HepG2 (cell line): ENCODE measurements around the gene PNMA3. TPM values are rescaled to one million over a fixed set of nuclear protein-coding genes. Genes with fewer than 3 reads are reported as not detected.

ENCODE experiments used
- FOXA1 ChIP-seq, 2 experiments: fragments of 450-650 bp in 1 of 2; sonication (generic) in 1 of 2; formaldehyde crosslinking in 1 of 2; IDR thresholded peaks; 2 replicates each; pipeline versions ENCODE4 v1.4.0 to v1.6.1; 2016 to 2020; ENCODE audit warnings: missing genetic modification reagents in 1 of 2
- FOXP4 ChIP-seq: sonication (generic); formaldehyde crosslinking; IDR thresholded peaks from 2 replicates; pipeline ENCODE4 v1.4.0; 2020; ENCODE audit warnings: missing genetic modification reagents
- HDAC2 ChIP-seq: sonication (generic); formaldehyde crosslinking; IDR thresholded peaks from 2 replicates; pipeline ENCODE4 v1.4.0; 2020; ENCODE audit warnings: missing genetic modification reagents
- IKZF5 ChIP-seq: IDR thresholded peaks from 2 replicates; pipeline ENCODE4 v1.6.1; 2018; ENCODE audit warnings: missing genetic modification reagents, mild to moderate bottlenecking, missing compliant biosample characterization
- MAFK ChIP-seq, 2 experiments: IDR thresholded peaks in 1 of 2; conservative IDR thresholded peaks in 1 of 2; 2 replicates each; pipeline ENCODE4 v1.6.1; 2011; ENCODE audit warnings: improper control_type of control experiment in 2 of 2, low read length in 2 of 2
- SOX6 ChIP-seq, 2 experiments: fragments of 450-650 bp in 1 of 2; sonication (generic) in 1 of 2; formaldehyde crosslinking in 1 of 2; IDR thresholded peaks; 2 replicates each; pipeline versions ENCODE4 v1.4.0 to v1.6.1; 2017 to 2020; ENCODE audit warnings: antibody characterized with exemption in 1 of 2, mild to moderate bottlenecking in 1 of 2, missing genetic modification reagents in 1 of 2
- TAF1 ChIP-seq: sonication (generic); formaldehyde crosslinking; IDR thresholded peaks from 2 replicates; pipeline ENCODE4 v1.4.0; 2020; ENCODE audit warnings: missing genetic modification reagents
- TFAP4 ChIP-seq: sonication (generic); IDR thresholded peaks from 2 replicates; pipeline ENCODE4 v1.6.1; 2016; ENCODE audit warnings: low read depth, borderline replicate concordance
- ZNF331 ChIP-seq: sonication (generic); formaldehyde crosslinking; IDR thresholded peaks from 2 replicates; pipeline ENCODE4 v1.4.0; 2020; ENCODE audit warnings: missing genetic modification reagents
- ZNF605 ChIP-seq: sonication (generic); formaldehyde crosslinking; IDR thresholded peaks from 2 replicates; pipeline ENCODE4 v1.8.0; 2022; ENCODE audit warnings: mild to moderate bottlenecking, missing genetic modification reagents
- ZNF644 ChIP-seq: IDR thresholded peaks from 2 replicates; pipeline ENCODE4 v1.6.1; 2016; ENCODE audit warnings: low read depth
- polyA plus RNA-seq, 8 experiments: library from polyadenylated mRNA; depleted of rRNA in 3 of 8; stranded (reverse) in 7 of 8; unstranded in 1 of 8; fragments of >200 nt; fragmentation: Illumina TruSeq in 4 of 8; extraction: Trizol in 4 of 8; gene quantifications; 2 replicates each; pipeline versions ENCODE4 v1.2.1 to v1.2.3, GENCODE V29; 2011 to 2016; ENCODE audit warnings: low read depth in 4 of 8, missing spikeins in 1 of 8, mixed read lengths in 1 of 8; ENCODE audit not compliant: insufficient read depth in 1 of 8
- total RNA-seq, 5 experiments: library from RNA; depleted of rRNA; stranded (reverse); fragments of >200 nt; fragmentation: Illumina TruSeq; extraction: Trizol; gene quantifications; 2 replicates each; pipeline ENCODE4 v1.2.3, GENCODE V29; 2016; ENCODE audit warnings: low read depth in 1 of 5
- TF ChIP-seq, protein P1 (sequence below): IDR thresholded peaks from 2 replicates; pipeline ENCODE4 v1.6.1; 2016; ENCODE audit warnings: missing compliant biosample characterization, missing genetic modification reagents, borderline replicate concordance
- TF ChIP-seq, protein P2 (sequence below): IDR thresholded peaks from 2 replicates; pipeline ENCODE4 v1.6.1; 2016; ENCODE audit warnings: missing compliant biosample characterization, missing genetic modification reagents, borderline replicate concordance
- TF ChIP-seq, protein P3 (sequence below): sonication (generic); formaldehyde crosslinking; IDR thresholded peaks from 2 replicates; pipeline ENCODE4 v1.4.0; 2020; ENCODE audit warnings: missing genetic modification reagents
- TF ChIP-seq, protein P4 (sequence below): IDR thresholded peaks from 2 replicates; pipeline ENCODE4 v1.4.0; 2020; ENCODE audit warnings: mild to moderate bottlenecking, missing genetic modification reagents

The PNMA3 gene
- total and polyA plus RNA-seq, 2 of the 13 experiments (the other 11 are each of a cell fraction or from before 2014, with no cell fraction given) = not detected

GRCh38 chrX:153063315-153063714, 7.0 kb downstream of the PNMA3 start (continued):
- TF ChIP-seq SOX6 (IDR thresholded peaks at IDR 0.05) = no peak
- TF ChIP-seq SOX6 (CRISPR knock-in tag; IDR thresholded peaks at IDR 0.05) = peak; percentile 68; the same call in 1 of the 2 replicates
- TF ChIP-seq, protein P1, sequence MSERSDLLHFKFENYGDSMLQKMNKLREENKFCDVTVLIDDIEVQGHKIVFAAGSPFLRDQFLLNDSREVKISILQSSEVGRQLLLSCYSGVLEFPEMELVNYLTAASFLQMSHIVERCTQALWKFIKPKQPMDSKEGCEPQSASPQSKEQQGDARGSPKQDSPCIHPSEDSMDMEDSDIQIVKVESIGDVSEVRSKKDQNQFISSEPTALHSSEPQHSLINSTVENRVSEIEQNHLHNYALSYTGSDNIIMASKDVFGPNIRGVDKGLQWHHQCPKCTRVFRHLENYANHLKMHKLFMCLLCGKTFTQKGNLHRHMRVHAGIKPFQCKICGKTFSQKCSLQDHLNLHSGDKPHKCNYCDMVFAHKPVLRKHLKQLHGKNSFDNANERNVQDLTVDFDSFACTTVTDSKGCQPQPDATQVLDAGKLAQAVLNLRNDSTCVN (CRISPR knock-in tag) = peak; percentile 90
- 0 out of 2 replicates have a peak, but pooled peaks have one; percentile 11 for TF ChIP-seq TFAP4
- TF ChIP-seq, protein P2, sequence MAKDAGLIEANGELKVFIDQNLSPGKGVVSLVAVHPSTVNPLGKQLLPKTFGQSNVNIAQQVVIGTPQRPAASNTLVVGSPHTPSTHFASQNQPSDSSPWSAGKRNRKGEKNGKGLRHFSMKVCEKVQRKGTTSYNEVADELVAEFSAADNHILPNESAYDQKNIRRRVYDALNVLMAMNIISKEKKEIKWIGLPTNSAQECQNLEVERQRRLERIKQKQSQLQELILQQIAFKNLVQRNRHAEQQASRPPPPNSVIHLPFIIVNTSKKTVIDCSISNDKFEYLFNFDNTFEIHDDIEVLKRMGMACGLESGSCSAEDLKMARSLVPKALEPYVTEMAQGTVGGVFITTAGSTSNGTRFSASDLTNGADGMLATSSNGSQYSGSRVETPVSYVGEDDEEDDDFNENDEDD = peak; percentile 52; the same call in 1 of the 2 replicates
- peak; percentile 52; the same call in 1 of the 2 replicates for TF ChIP-seq FOXP4 (CRISPR knock-in tag)
- TF ChIP-seq ZNF331 (CRISPR knock-in tag) = peak; percentile 47; the same call in 1 of the 2 replicates
- TF ChIP-seq, protein P3, sequence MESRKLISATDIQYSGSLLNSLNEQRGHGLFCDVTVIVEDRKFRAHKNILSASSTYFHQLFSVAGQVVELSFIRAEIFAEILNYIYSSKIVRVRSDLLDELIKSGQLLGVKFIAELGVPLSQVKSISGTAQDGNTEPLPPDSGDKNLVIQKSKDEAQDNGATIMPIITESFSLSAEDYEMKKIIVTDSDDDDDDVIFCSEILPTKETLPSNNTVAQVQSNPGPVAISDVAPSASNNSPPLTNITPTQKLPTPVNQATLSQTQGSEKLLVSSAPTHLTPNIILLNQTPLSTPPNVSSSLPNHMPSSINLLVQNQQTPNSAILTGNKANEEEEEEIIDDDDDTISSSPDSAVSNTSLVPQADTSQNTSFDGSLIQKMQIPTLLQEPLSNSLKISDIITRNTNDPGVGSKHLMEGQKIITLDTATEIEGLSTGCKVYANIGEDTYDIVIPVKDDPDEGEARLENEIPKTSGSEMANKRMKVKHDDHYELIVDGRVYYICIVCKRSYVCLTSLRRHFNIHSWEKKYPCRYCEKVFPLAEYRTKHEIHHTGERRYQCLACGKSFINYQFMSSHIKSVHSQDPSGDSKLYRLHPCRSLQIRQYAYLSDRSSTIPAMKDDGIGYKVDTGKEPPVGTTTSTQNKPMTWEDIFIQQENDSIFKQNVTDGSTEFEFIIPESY (CRISPR knock-in tag) = no peak
- TF ChIP-seq, protein P4, sequence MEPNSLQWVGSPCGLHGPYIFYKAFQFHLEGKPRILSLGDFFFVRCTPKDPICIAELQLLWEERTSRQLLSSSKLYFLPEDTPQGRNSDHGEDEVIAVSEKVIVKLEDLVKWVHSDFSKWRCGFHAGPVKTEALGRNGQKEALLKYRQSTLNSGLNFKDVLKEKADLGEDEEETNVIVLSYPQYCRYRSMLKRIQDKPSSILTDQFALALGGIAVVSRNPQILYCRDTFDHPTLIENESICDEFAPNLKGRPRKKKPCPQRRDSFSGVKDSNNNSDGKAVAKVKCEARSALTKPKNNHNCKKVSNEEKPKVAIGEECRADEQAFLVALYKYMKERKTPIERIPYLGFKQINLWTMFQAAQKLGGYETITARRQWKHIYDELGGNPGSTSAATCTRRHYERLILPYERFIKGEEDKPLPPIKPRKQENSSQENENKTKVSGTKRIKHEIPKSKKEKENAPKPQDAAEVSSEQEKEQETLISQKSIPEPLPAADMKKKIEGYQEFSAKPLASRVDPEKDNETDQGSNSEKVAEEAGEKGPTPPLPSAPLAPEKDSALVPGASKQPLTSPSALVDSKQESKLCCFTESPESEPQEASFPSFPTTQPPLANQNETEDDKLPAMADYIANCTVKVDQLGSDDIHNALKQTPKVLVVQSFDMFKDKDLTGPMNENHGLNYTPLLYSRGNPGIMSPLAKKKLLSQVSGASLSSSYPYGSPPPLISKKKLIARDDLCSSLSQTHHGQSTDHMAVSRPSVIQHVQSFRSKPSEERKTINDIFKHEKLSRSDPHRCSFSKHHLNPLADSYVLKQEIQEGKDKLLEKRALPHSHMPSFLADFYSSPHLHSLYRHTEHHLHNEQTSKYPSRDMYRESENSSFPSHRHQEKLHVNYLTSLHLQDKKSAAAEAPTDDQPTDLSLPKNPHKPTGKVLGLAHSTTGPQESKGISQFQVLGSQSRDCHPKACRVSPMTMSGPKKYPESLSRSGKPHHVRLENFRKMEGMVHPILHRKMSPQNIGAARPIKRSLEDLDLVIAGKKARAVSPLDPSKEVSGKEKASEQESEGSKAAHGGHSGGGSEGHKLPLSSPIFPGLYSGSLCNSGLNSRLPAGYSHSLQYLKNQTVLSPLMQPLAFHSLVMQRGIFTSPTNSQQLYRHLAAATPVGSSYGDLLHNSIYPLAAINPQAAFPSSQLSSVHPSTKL (CRISPR knock-in tag) = peak; percentile 64
- no peak for TF ChIP-seq FOXA1 (IDR thresholded peaks at IDR 0.05)
- TF ChIP-seq FOXA1 (CRISPR knock-in tag; IDR thresholded peaks at IDR 0.05) = peak; percentile 34; the same call in 1 of the 2 replicates
- TF ChIP-seq TAF1 (CRISPR knock-in tag) = no peak
- TF ChIP-seq IKZF5 (CRISPR knock-in tag) = peak; percentile 29; the same call in 1 of the 2 replicates
- no peak for TF ChIP-seq MAFK (conservative IDR thresholded peaks at IDR 0.05 in 1 of 2, IDR thresholded peaks at IDR 0.05 in 1 of 2; ENCODE audit: low read length in 2 of 2)
- TF ChIP-seq ZNF644 = peak; percentile 64; the same call in 1 of the 2 replicates
- TF ChIP-seq HDAC2 (CRISPR knock-in tag) = peak; percentile 41; the same call in 1 of the 2 replicates
- 0 out of 2 replicates have a peak, but pooled peaks have one; percentile 46 for TF ChIP-seq ZNF605 (CRISPR knock-in tag)
